Stimulated activated CD8-positive, alpha-beta memory T cell treated with anti-CD3 and anti-CD28 coated beads, Interleukin-12 subunit alpha, Interleukin-12 subunit beta, amount 100 ng/mL, for 1 hour (primary cell): ENCODE measurements around the gene TSPAN2.
"Not testable (repeated sequence)": the region's sequence is repeated elsewhere in the genome, so short reads cannot be mapped to it uniquely, and the experiment has no call there.

Experiments
- DNase-seq: peaks from one replicate; pipeline ENCODE4 v3.0.0-alpha.2; 2020; ENCODE audit warnings: low read depth

TSPAN2 gene

GRCh38 chr1:115036814-115037507 lies 52.3 kb downstream of the TSPAN2 start:
- DNase-seq = no peak

GRCh38 chr1:115035652-115036051 lies 53.7 kb downstream of the TSPAN2 start:
- no peak for DNase-seq

- DNase-seq = no peak
These were observed 57.7 kb downstream of the TSPAN2 start for GRCh38 chr1:115031595-115031994.

GRCh38 chr1:115029526-115029925 lies 59.8 kb downstream of the TSPAN2 start, which contains the start of gene TSHB:
Gene TSHB (plus strand): TSS chr1:115029826. CDS start chr1:115033363, 3,537 bp downstream.
- DNase-seq = no peak

GRCh38 chr1:115023593-115023992 lies 65.7 kb downstream of the TSPAN2 start:
- DNase-seq = no peak

- no peak for DNase-seq
These were observed 68.2 kb downstream of the TSPAN2 start for GRCh38 chr1:115021145-115021544.

GRCh38 chr1:115019549-115019948 lies 69.8 kb downstream of the TSPAN2 start:
- DNase-seq = not testable (repeated sequence)

- no peak for DNase-seq
These were observed 75.5 kb downstream of the TSPAN2 start for GRCh38 chr1:115013792-115014191.

GRCh38 chr1:115012434-115012833 lies 76.9 kb downstream of the TSPAN2 start:
- no peak for DNase-seq

GRCh38 chr1:115012006-115012405 lies 77.3 kb downstream of the TSPAN2 start:
- DNase-seq = no peak

- no peak for DNase-seq
These were observed 83.1 kb downstream of the TSPAN2 start for GRCh38 chr1:115006191-115006590.
